ENCODE data around the gene GNB1L.
A peak's percentile ranks its signal among the peaks of the same experiment; 100 is the strongest.

The GNB1L gene

GRCh38 chr22:19879246-19879570 is 24.5 kb upstream of the GNB1L start:
- H3K9ac ChIP-seq (ENCODE audit: low read depth, low read length) = peak overlapping the region; percentile 75
- H3K36me3 ChIP-seq (ENCODE audit: insufficient read depth, low read length) = peaks cover 31% of the 10 kb centered on the region
- H3K4me3 ChIP-seq (ENCODE audit: low read length) = peak overlapping the region; percentile 30
- H3K9me3 ChIP-seq (replicated peaks; ENCODE audit: low read length) = no peaks in the 10 kb centered on the region
- no peaks in the 10 kb centered on the region for H3K27me3 ChIP-seq (ENCODE audit: control insufficient read depth, insufficient read depth, low read length)
- H3K4me2 ChIP-seq (ENCODE audit: low read length) = peak overlapping the region; percentile 70
- peaks cover 91% of the 10 kb centered on the region for H3K4me1 ChIP-seq (ENCODE audit: control insufficient read depth, insufficient read depth, low read length)

GRCh38 chr22:19878461-19879245 is 24.0 kb upstream of the GNB1L start:
- peaks cover 31% of the 10 kb centered on the region for H3K36me3 ChIP-seq (ENCODE audit: insufficient read depth, low read length)
- H3K27me3 ChIP-seq (ENCODE audit: control insufficient read depth, insufficient read depth, low read length) = no peaks in the 10 kb centered on the region
- H3K4me1 ChIP-seq (ENCODE audit: control insufficient read depth, insufficient read depth, low read length) = peaks cover 94% of the 10 kb centered on the region
- H3K4me3 ChIP-seq (ENCODE audit: low read length) = peak overlapping the region; percentile 50
- peak overlapping the region; percentile 75 for H3K9ac ChIP-seq (ENCODE audit: low read depth, low read length)
- H3K4me2 ChIP-seq (ENCODE audit: low read length) = peak overlapping the region; percentile 70
- no peaks in the 10 kb centered on the region for H3K9me3 ChIP-seq (replicated peaks; ENCODE audit: low read length)

GRCh38 chr22:19877626-19878339 is 23.1 kb upstream of the GNB1L start:
- Histone ChIP-seq H3K27me3 (ENCODE audit: control insufficient read depth, insufficient read depth, low read length) (no peaks in the 10 kb centered on the region), H3K9ac (ENCODE audit: low read depth, low read length) (peak overlapping the region; percentile 75), H3K4me2 (ENCODE audit: low read length) (peak overlapping the region; percentile 70), H3K36me3 (ENCODE audit: insufficient read depth, low read length) (peaks cover 31% of the 10 kb centered on the region), H3K4me1 (ENCODE audit: control insufficient read depth, insufficient read depth, low read length) (peaks cover 89% of the 10 kb centered on the region), H3K4me3 (ENCODE audit: low read length) (peak overlapping the region; percentile 3), H3K9me3 (replicated peaks; ENCODE audit: low read length) (no peaks in the 10 kb centered on the region)

- Histone ChIP-seq H3K4me2 (ENCODE audit: low read length) (peak overlapping the region; percentile 70), H3K36me3 (ENCODE audit: insufficient read depth, low read length) (peaks cover 31% of the 10 kb centered on the region), H3K9me3 (replicated peaks; ENCODE audit: low read length) (no peaks in the 10 kb centered on the region), H3K27me3 (ENCODE audit: control insufficient read depth, insufficient read depth, low read length) (no peaks in the 10 kb centered on the region), H3K4me1 (ENCODE audit: control insufficient read depth, insufficient read depth, low read length) (peaks cover 82% of the 10 kb centered on the region), H3K9ac (ENCODE audit: low read depth, low read length) (peak overlapping the region; percentile 75), H3K4me3 (ENCODE audit: low read length) (peak overlapping the region; percentile 3)
Observed at GRCh38 chr22:19876941-19877625, 22.4 kb upstream of the GNB1L start.

GRCh38 chr22:19876314-19876940 is 21.8 kb upstream of the GNB1L start:
- H3K4me1 ChIP-seq (ENCODE audit: control insufficient read depth, insufficient read depth, low read length) = peaks cover 75% of the 10 kb centered on the region
- H3K36me3 ChIP-seq (ENCODE audit: insufficient read depth, low read length) = peaks cover 31% of the 10 kb centered on the region
- H3K9ac ChIP-seq (ENCODE audit: low read depth, low read length) = peak overlapping the region; percentile 60

GRCh38 chr22:19875531-19876313 is 21.0 kb upstream of the GNB1L start:
- H3K4me2 ChIP-seq (ENCODE audit: low read length) = peak overlapping the region; percentile 64
- H3K4me1 ChIP-seq (ENCODE audit: control insufficient read depth, insufficient read depth, low read length) = peaks cover 70% of the 10 kb centered on the region
- peak overlapping the region; percentile 26 for H3K4me3 ChIP-seq (ENCODE audit: low read length)
- peak overlapping the region; percentile 60 for H3K9ac ChIP-seq (ENCODE audit: low read depth, low read length)
- H3K27me3 ChIP-seq (ENCODE audit: control insufficient read depth, insufficient read depth, low read length) = no peaks in the 10 kb centered on the region
- no peaks in the 10 kb centered on the region for H3K9me3 ChIP-seq (replicated peaks; ENCODE audit: low read length)
- H3K36me3 ChIP-seq (ENCODE audit: insufficient read depth, low read length) = peaks cover 30% of the 10 kb centered on the region

More at GRCh38 chr22:19876314-19876940, 21.8 kb upstream of the GNB1L start:
- H3K9me3 ChIP-seq (replicated peaks; ENCODE audit: low read length) = no peaks in the 10 kb centered on the region
- no peaks in the 10 kb centered on the region for H3K27me3 ChIP-seq (ENCODE audit: control insufficient read depth, insufficient read depth, low read length)
- peak overlapping the region; percentile 26 for H3K4me3 ChIP-seq (ENCODE audit: low read length)
- peak overlapping the region; percentile 64 for H3K4me2 ChIP-seq (ENCODE audit: low read length)

GRCh38 chr22:19875061-19875530 is 20.4 kb upstream of the GNB1L start:
- H3K36me3 ChIP-seq (ENCODE audit: insufficient read depth, low read length) = peaks cover 24% of the 10 kb centered on the region
- H3K27me3 ChIP-seq (ENCODE audit: control insufficient read depth, insufficient read depth, low read length) = no peaks in the 10 kb centered on the region
- H3K9me3 ChIP-seq (replicated peaks; ENCODE audit: low read length) = no peaks in the 10 kb centered on the region
- peaks cover 64% of the 10 kb centered on the region for H3K4me1 ChIP-seq (ENCODE audit: control insufficient read depth, insufficient read depth, low read length)
- H3K9ac ChIP-seq (ENCODE audit: low read depth, low read length) = peak overlapping the region; percentile 60
- H3K4me2 ChIP-seq (ENCODE audit: low read length) = peak overlapping the region; percentile 34
- H3K4me3 ChIP-seq (ENCODE audit: low read length) = no peak overlapping the region

GRCh38 chr22:19874307-19875060 is 19.8 kb upstream of the GNB1L start:
- peak overlapping the region; percentile 2 for H3K4me2 ChIP-seq (ENCODE audit: low read length)
- peaks cover 21% of the 10 kb centered on the region for H3K36me3 ChIP-seq (ENCODE audit: insufficient read depth, low read length)
- H3K9me3 ChIP-seq (replicated peaks; ENCODE audit: low read length) = no peaks in the 10 kb centered on the region
- H3K4me3 ChIP-seq (ENCODE audit: low read length) = no peak overlapping the region
- peaks cover 58% of the 10 kb centered on the region for H3K4me1 ChIP-seq (ENCODE audit: control insufficient read depth, insufficient read depth, low read length)
- no peaks in the 10 kb centered on the region for H3K27me3 ChIP-seq (ENCODE audit: control insufficient read depth, insufficient read depth, low read length)
- H3K9ac ChIP-seq (ENCODE audit: low read depth, low read length) = peak overlapping the region; percentile 60

GRCh38 chr22:19873960-19874306 is 19.3 kb upstream of the GNB1L start:
- H3K4me2 ChIP-seq (ENCODE audit: low read length) = no peak overlapping the region
- no peaks in the 10 kb centered on the region for H3K9me3 ChIP-seq (replicated peaks; ENCODE audit: low read length)
- H3K9ac ChIP-seq (ENCODE audit: low read depth, low read length) = peak overlapping the region; percentile 60
- no peaks in the 10 kb centered on the region for H3K27me3 ChIP-seq (ENCODE audit: control insufficient read depth, insufficient read depth, low read length)
- no peak overlapping the region for H3K4me3 ChIP-seq (ENCODE audit: low read length)
- H3K4me1 ChIP-seq (ENCODE audit: control insufficient read depth, insufficient read depth, low read length) = peaks cover 53% of the 10 kb centered on the region
- H3K36me3 ChIP-seq (ENCODE audit: insufficient read depth, low read length) = peaks cover 21% of the 10 kb centered on the region
